Thyroid gland (tissue), 4 donors: ENCODE measurements around the gene ITIH5.

Source experiments
- CTCF ChIP-seq, 6 experiments: fragments of 200-600 bp in 3 of 6; fragments of 450-650 bp in 3 of 6; sonication (generic) in 3 of 6; IDR thresholded peaks; one replicate each; pipeline ENCODE4 v1.5.1; 2016 to 2019; ENCODE audit warnings: antibody characterized with exemption in 6 of 6, mild to moderate bottlenecking in 2 of 6, inconsistent platforms in 1 of 6, moderate library complexity in 1 of 6
- POLR2A ChIP-seq, 2 donors: fragments of 450-650 bp; IDR thresholded peaks; one replicate each; pipeline ENCODE4 v1.6.1; 2017; ENCODE audit warnings: antibody characterized with exemption in 2 of 2, mild to moderate bottlenecking in 2 of 2, moderate library complexity in 1 of 2

DNA sequence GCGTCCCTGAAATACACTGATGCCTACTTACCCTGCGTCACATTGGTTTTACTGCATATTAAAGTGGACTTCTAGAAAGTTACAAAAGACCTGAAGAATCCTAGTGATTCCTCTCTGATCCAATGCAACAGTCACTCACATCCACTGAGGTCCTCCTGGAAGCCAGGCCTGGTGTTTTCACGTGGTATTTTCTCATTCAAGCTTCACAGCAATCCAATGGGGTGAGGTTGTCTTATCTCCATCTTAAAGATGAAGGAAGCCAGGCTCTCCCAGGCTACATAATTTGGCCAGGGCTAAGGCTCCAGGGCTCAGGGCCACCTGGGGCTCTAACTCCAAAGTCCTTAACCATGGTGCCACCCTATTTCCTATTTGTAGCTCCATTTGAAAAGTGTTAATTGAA lies 129.6 kb downstream of the ITIH5 start:
- TF ChIP-seq CTCF (IDR thresholded peaks at IDR 0.05) (no peak), POLR2A (IDR thresholded peaks at IDR 0.05) (no peak)
